Activated T-helper 1 cell treated with Interleukin-2 at 50 U/mL for 16 hours (primary cell): Measurements from ENCODE around the gene ORMDL3.

Experiments
- DNase-seq: peaks from one replicate; pipeline ENCODE4 v3.0.0-alpha.2; 2020; ENCODE audit warnings: low read depth

The ORMDL3 gene

GRCh38 chr17:39871801-39872200 lies 55.6 kb downstream of the ORMDL3 start:
- no peak for DNase-seq
